Activated CD8-positive, alpha-beta memory T cell treated with anti-CD3 and anti-CD28 coated beads, Interleukin-2, amount 50 U/mL, for 48 hours (primary cell): ENCODE data around the gene LHFPL3.
A peak's percentile ranks its signal among the peaks of the same experiment; 100 is the strongest.
"Not testable (repeated sequence)": the region's sequence is repeated elsewhere in the genome, so short reads cannot be mapped to it uniquely, and the experiment has no call there.

Experiments
- DNase-seq: peaks from one replicate; pipeline ENCODE4 v3.0.0-alpha.2; 2020

LHFPL3 gene

DNA sequence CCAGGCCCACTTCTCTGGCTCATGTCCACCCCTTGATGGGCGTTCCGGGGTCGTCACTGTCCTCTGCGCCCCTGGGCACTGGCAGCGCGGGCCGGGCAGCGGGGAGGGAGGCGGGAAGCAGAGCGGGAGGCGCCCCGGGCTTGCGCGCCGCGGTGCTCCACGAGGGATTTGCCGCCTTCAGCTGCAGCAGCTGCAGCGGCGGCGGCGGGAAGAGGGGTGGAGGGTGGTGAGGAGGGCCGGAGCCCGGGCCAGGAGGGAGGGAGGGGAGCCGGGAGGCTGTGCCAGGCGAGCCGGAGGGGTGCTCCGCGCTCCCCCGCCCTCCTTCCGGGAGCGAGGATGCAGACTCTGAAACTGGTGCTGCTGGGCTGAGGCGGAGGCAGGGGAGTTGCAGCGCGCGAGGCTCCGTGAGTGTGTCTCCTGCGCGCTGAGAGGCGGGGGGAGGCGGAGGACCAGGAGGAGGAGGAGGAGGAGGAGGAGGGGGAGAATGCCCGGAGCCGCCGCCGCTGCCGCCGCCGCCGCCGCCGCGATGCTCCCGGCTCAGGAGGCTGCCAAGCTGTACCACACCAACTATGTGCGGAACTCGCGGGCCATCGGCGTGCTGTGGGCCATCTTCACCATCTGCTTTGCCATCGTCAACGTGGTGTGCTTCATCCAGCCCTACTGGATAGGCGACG lies at the start of gene LHFPL3:
Gene LHFPL3 (plus strand): TSS at position 308 of the 674 bp plus-strand sequence.
- peak; percentile 48 for DNase-seq

DNA sequence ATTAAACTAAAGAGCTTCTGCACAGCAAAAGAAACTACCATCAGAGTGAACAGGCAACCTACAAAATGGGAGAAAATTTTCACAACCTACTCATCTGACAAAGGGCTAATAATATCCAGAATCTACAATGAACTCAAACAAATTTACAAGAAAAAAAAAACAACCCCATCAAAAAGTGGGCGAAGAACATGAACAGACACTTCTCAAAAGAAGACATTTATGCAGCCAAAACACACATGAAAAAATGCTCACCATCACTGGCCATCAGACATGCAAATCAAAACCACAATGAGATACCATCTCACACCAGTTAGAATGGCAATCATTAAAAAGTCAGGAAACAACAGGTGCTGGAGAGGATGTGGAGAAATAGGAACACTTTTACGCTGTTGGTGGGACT lies 46.7 kb upstream of the LHFPL3 start:
- not testable (repeated sequence) for DNase-seq

DNA sequence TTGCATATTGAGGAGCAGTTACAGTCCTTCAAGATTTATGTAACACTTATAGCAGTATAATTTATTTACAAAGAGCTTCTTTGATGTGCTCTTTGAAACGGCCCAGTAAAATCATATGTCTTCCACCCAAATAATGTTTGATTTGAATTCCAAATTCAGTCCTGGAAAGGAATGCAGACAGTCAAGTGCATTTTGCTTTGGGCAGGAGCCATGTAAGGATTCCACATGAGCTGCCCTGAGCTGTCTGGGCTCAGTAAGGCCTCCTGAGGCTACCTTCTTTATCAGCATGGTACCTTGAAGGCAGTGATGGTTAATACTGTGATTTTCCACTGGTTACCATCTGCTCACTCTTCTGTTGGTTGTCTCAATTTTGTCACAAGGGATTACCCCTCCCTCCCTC lies 41.6 kb upstream of the LHFPL3 start:
- DNase-seq, result no peak

DNA sequence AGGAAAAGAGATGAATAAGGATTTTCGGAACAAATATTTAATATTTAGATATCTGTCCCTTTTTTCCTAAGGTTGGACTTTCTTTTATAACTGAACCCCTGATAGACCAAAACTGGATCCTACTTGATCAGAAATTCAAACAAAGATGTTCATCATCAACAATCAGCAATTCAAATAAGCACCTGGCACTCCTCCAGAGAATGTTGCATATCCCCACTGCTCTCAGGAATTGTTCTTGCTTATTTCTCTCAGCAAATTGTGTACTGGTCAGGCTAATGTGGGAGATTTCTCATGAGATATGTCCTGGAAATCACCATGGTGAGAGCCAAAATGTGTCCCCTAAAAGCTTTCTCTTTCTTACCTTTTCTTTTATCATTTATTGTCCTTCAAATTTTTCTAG lies 40.3 kb upstream of the LHFPL3 start:
- DNase-seq, result no peak

DNA sequence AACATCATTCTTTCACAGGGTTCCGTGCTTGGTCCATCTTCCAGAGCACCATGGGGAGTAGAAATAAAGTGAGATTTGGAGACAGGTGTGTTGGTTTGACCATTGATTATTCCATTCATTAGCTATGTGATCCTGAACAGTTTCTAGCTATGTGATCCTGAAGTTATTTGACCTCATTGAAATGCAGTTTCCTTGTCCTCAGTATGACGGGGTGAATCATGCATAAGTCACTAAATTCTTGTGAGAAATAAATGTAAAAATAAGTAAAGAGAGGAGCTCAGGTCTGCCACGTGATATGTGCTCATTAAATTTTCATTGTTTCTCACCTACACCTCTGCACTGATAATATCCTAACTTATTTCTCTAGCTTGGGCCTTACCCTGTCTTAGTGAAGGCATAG lies 34.1 kb upstream of the LHFPL3 start:
- DNase-seq, result no peak

DNA sequence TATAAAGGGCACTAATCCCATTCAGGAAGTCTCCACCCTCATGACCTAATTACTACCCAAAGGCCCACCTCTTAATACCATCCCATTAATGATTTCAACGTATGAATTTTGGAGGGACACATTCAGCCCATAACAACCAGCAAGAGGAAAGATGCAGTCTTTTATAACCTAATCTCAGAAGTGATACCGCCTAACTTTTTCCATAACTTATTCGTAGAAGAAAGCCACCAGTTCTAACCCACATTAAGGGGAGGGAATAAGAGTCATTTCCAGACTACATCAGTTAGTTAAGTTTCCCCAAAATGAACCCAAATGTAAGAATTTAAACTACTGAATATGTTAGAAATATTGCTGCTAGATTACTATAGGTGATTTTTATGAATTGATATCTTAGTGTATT lies 32.1 kb upstream of the LHFPL3 start:
- no peak for DNase-seq

DNA sequence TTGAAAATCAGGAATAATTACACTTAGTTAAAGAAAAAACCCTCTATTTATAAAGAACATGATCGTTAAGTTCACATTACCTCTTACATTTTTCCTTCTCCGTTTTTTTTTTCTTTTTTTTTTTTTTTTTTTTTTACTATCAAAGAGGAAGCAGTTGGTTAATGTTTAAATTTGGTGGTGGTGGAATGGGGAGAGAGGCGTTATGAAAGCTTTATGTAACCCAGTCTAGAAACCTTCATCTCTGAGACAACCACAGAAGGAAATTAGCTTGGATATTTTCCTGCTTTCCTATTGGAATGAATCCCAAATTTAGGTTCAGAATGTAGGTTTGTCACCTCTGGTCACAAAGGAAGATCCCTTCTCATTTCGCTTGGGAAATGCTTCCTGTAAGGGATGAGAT lies 31.5 kb upstream of the LHFPL3 start:
- no peak for DNase-seq

DNA sequence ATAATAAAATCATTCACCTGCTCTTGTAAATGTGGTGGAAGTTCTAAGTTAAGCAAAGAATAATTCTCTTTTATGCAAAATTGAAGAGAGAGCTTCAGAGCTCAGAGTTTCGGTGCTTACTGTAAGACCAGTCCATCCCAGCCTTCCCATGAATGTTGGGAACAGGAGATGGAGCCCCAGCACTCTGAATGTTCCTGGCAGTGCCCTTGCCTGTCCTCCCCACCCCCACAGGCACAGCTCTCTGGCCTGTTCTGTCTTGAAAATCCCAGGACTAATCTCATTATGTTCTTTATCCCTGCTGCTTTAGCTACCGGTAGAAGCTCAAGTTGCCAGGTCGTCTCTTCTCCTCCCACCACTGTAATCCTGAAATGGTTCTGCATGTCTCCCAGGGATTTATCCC lies 29.1 kb upstream of the LHFPL3 start:
- DNase-seq, result no peak

DNA sequence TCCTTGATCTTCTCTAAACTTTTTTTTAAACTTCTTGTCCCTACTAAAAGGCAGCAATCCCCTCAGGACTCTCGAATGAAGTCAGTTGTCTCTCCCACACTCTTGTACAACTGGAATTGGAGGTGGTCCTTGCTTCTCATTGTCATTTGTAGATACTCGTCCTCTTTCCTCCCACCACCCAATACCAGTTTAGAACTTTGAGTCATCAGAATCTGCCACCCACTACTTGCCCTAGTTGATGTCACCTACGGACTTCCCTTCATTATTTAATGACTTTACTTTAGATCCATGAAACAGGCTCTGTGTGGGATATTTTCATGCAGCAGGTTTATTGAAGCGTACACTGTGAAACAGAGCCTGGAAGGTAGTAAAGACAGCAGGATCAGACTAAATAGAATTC lies 28.6 kb upstream of the LHFPL3 start:
- DNase-seq, result no peak

DNA sequence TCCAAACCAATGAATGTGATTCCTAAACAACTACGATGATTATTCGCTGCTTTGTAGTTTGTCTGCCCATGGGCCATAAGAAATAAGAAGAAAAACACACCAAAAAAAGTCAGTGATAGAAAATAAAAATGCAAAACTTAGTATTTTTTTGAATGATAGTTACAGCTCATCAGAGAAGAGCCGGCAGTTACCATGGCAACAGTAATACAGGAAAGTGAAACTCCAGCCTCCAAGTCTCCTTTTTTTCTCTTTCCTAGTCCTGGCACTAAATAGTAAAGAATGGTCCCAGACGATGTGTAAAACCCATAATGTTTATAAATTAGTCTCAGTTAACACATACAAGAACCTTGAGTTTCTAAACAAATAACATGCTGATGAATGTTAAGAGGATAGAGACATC lies 21.6 kb upstream of the LHFPL3 start:
- DNase-seq, result no peak

DNA sequence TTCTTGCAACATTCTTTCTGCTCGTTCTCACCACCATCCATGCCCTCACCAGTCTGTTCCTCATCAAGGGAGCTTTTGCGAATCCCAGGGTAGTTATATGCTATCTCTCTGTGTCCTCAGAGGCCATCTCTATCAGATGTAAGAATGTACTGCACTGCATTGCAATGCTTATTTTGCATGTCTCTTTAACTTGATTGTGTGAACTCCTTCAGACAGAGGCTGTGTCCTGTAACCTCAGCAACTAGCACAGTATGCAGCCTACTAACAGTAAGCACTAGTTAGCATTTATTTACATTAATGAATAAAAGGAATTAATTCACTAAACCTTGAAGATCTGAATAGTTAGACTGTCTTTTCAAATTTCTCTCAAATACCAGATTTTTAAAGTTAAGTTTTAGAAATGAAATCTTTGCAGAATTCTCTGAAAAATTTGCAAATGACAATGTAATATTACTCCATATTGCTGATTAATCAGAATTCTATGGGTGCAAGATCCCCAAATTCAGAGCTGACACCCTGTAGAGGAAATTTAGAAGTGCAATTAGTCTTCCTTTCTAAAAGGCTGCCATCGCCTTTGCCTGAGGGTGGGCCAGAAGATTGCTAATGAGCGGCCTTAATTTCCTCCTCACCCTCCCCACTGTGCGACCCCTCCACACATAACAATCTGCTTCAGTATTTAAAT lies 10.3 kb upstream of the LHFPL3 start:
- DNase-seq, result no peak

DNA sequence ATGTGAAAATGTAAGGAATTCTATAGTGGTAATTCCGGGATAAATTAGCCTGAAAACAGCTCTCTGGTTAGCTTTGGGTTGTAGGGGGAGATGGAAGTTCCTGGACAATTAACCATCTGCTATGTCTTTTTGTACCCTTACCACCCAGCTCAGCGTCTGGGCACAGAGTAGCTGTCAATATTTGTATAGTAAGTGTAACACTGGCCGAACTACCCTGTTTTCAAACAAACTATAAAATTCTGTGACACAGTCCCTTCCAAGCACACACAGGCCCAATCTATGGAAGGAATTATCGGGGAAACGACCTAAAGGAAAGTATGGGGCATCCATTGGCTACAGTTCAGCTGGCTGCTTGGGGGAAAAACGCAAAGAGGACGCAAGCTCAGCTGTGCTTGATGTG lies 869 bp upstream of the LHFPL3 start:
- no peak for DNase-seq

DNA sequence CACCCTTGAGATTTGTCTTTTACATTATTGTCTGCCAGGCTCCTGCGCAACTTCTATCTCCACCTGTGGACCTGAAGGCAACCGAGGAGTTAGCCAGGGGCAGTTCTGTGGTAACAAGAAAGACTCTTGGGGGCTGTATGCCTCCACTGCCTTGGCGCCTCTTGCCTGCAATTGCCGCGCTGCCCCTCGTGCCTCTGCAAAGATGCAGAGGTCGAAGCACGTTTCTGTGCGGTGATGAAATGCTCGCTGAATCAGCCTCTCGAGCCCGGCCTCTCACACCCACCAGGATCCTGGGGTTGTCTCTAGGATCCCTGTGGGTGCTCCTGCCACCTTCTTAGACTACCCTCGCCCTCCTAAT lies 486 bp upstream of the LHFPL3 start:
- DNase-seq, result no peak

DNA sequence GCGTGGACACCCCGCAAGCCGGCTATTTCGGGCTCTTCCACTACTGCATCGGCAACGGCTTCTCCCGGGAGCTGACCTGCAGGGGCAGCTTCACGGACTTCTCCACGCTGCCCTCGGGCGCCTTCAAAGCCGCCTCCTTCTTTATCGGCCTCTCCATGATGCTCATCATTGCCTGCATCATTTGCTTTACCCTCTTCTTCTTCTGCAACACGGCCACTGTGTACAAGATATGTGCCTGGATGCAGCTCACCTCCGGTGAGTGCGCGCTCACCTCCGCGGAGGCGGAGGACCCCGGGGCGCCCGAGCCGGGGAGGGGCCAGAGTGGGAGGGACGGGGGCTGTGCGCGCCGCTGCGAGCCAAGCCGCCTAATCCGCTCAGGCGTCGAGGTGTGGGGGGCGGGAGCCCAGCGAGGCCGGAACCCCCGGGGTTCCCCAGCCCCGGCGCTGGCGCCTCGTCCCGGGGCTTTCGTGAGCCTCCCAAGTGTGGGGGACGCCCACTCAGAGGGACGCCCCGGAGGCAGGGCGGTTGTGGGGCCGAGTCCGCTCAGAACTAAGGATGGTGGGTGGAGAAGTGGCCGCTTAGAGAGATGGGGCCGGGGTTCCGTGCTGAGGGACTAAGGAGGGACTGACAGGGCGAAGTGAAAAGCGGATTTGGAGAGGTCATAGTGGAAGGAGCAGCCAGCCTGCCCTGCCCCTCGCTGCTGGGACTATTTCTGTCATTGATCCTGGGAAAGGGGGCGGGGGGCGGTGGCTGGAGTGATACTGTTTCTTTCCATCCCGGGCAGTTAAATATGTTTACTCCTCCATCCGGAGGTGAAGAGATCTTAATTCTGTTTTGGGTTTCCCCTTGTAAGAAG lies 795 bp downstream of the LHFPL3 start:
- DNase-seq, result no peak

DNA sequence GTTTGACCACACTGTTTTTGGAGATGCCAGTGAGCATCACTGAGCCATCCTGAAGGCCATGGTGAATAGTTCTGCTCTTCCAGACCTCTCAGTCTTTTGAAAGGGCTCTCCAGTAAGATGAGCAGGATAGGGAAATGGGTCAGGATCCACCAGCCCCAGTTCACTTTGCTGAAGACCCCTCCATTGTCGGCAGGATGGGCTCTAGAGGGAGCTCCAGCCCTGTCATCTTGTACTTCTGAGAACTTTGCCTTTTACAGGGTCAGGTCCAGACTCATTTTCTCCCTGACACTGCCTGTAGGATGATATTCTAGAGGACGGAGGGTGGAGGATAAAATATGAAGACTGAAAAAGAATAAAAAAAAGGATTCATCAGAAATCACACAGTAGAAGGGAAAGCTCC lies 13.1 kb downstream of the LHFPL3 start:
- DNase-seq, result no peak

DNA sequence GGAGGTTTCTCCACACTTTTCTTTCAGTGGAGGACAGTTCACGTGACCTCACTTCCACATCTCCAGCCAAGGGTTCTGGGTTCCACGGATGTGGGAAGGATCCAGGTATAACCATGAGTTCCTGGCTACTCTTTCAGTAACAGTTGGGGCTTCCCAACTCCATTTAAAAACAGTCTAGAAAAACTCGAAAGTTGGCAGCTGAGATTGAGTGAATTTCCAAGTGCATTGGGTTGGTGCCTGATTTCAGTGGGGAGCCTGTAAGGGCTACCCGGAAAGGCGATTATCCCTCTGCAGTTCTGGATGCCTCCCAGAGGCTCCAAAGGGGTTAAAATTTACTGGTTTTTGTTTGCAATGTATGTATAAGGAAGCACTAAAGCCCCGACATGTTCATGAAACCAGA lies 24.3 kb downstream of the LHFPL3 start:
- DNase-seq, result no peak

DNA sequence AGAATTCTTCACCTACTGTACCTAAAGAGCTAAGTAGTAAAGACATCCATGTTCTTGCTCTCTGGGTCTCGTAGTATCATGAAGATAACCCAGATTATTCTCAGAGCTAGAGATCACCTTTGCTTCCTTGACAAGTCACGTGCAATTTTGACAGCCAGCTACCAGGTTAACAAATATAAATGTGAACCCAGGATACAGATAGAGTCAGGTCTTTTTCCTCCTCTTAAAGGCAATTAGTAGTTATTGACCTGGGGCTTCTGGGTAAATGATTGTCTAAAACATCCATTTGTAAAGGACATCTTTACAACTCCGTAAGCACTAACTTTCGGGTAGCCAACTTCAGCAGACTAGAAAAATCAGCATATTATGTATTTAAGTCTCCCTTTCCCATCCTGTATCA lies 28.8 kb downstream of the LHFPL3 start:
- DNase-seq, result no peak

DNA sequence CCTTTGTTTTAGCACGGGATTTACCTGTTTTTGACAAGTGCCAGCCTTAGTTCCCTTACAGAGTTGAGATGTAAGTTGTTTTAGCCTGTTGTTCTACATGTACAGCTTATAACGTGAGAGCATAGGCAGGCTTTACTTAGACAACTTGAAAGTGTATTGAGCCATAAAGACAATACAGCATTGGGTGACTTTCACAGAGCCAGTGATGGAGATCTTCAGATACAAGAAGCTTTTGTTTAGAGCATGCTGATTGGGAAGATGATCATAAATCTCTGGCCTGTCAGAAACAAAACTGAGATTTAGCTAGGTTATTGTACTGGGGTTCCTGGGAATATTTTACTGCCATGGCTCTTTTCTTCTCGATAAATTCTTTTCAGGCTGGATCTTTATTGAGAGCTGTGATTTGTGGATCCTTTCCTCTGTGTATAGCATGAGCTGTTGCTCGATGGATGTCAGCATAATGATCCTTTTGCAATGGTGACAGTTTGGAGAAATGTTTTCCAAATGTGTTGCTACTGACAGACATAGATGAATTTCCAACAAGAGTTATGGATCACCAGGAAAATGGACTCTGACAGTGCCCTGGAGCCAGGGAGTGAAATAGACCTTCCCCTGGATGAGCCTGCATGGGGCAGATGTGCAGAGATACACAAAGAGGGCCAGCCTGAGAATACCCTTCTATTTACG lies 30.2 kb downstream of the LHFPL3 start:
- DNase-seq, result no peak

DNA sequence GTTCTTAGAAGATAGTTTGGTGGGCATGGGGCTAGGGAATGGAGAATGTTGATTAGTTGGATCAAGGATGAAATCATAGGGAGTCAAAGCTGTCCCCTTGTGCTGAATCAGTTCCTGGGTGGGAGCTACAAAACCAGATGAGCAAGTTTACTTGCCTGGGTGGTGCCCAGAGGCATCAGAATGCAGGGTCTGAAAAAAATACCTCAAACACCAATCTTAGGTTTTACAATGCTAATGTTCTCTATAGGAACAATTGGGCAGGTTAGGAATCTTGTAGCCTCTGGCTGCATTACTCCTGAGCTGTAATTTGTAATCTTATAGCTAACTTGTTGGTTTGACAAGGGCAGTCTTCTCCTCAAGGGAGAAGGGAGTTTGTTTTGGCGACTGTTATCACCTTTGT lies 34.4 kb downstream of the LHFPL3 start:
- no peak for DNase-seq

DNA sequence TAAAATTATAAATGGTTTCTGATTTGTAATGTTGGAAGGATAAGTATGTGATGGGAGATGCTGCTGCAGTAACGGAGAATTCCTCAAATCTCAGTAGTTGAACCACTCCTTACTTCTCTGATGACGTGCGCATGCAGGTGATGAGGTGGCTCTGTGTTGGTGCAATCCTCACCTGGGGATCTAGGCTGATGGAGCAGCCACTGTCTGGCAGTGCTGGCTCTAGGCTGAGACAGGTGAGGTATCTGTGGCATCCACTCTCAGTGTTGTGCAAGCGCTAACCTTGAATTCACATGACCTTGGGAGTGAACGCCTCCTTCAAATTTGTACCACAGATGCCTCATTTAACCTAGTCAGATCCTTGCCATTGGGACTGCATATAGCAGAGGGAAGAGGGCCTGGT lies 35.0 kb downstream of the LHFPL3 start:
- DNase-seq, result no peak

DNA sequence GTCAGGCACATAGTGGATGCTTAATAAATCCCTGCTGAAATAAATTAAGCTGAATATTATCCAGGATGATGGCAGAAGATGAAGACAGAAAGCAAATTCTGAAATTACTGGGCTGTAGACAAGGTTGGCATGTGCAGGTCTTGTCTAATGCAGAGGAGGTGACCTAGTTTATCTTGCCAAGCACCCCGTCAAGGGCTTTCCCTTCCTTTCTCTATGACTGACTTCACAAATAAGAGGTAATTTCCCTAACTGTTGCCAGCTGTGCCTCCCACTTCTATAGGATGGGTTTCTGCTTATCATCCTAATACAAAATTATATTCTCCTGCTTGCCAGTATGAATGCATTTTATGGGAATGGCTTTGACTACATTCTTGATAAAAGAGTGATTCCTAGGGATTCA lies 38.0 kb downstream of the LHFPL3 start:
- no peak for DNase-seq

DNA sequence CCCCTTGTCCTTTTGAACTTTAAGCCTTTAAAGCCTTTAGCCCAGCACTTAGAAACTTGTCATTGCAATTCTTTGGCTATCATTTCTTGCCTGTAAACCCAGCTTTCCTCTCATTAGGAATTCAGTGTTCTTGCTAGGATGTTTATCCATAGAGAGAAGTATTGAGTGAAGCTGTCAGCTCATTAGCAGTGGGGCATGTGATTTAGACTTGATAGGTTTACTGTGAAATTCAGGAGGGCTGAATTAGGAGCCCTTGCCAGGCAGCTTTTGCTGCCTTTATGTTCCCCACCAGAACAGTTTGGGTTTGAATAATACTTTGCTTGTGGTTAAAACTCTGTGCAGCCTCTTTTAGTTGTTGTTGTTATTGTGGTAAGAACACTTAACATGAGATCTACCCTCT lies 39.5 kb downstream of the LHFPL3 start:
- no peak for DNase-seq

DNA sequence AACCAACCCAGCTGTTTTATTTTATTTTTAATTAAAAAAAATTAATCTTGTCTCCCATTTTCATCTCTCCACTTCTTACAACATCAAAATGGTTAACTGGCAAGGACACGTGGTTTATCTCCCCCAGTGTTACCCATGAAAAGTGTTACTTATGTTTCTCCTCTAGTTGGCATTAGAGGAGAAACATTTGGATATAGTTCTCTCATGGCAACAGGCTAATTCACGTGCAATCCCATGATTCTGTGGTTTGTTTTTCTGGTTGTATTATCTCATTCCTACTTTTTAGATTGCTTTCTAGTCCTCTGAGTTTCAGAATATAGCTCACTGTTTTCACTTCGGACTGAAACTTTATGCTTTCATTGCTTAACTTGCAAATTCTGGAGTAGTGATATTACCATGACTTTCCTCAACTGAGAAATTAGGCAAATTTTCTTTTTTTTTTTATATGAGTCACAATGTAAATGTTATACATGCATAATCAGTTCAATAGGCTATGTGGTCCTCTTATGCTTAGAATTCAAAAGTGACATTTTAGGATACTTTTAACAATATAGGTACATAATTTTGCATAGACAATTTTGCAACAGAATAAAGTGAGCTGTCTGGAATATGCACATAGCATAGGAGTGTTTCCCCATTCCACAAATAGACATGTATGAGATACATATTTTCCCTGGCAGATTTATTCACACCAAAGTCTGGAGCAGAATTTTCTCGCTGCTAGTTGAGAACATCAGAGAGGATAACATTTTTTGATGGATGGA lies 43.0 kb downstream of the LHFPL3 start:
- DNase-seq, result no peak
